Measurements from ENCODE around the gene LTBP4. TPM values are rescaled to one million over a fixed set of nuclear protein-coding genes. Genes with fewer than 3 reads are reported as not detected.

Gene LTBP4
- total and polyA plus RNA-seq, 2 donors (not counting 3 experiments of a cell fraction or from before 2014, with no cell fraction given): 25.9 to 38.0 TPM

DNA sequence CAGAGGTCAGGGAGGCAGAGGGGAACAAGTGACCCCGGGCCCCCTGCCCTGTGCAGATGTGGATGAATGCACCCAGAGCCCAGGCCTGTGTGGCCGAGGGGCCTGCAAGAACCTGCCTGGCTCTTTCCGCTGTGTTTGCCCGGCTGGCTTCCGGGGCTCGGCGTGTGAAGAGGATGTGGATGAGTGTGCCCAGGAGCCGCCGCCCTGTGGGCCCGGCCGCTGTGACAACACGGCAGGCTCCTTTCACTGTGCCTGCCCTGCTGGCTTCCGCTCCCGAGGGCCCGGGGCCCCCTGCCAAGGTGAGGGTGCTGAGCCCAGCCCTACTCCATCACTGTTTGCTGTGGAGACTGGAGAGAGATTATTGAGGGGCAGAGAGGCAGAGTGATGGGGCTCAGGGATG, 9.9 kb downstream of the LTBP4 start:
- TF ChIP-seq, protein P1, sequence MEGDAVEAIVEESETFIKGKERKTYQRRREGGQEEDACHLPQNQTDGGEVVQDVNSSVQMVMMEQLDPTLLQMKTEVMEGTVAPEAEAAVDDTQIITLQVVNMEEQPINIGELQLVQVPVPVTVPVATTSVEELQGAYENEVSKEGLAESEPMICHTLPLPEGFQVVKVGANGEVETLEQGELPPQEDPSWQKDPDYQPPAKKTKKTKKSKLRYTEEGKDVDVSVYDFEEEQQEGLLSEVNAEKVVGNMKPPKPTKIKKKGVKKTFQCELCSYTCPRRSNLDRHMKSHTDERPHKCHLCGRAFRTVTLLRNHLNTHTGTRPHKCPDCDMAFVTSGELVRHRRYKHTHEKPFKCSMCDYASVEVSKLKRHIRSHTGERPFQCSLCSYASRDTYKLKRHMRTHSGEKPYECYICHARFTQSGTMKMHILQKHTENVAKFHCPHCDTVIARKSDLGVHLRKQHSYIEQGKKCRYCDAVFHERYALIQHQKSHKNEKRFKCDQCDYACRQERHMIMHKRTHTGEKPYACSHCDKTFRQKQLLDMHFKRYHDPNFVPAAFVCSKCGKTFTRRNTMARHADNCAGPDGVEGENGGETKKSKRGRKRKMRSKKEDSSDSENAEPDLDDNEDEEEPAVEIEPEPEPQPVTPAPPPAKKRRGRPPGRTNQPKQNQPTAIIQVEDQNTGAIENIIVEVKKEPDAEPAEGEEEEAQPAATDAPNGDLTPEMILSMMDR (IDR thresholded peaks at IDR 0.05; ENCODE audit: extremely low read depth in 1 of 2, insufficient read depth in 1 of 2, low read depth in 1 of 2, low read length in 2 of 2): no peak
- no peak for TF ChIP-seq EZH2 (IDR thresholded peaks at IDR 0.05; ENCODE audit: borderline replicate concordance, low read depth, low read length, severe bottlenecking)
- TF ChIP-seq MYC (IDR thresholded peaks at IDR 0.05; ENCODE audit: low read depth, low read length): no peak
- Histone ChIP-seq H2AFZ (ENCODE audit: low read depth, low read length) (no peak overlapping the region), H3K4me3 (replicated peaks in 1 of 3; ENCODE audit: insufficient read depth in 1 of 3, low read depth in 1 of 3, low read length in 3 of 3) (no peak overlapping the region), H3K79me2 (ENCODE audit: control insufficient read depth, insufficient read depth, low read length) (no peaks in the 10 kb centered on the region), H3K27me3 (ENCODE audit: control insufficient read depth in 2 of 2, insufficient read depth in 2 of 2, low read length in 2 of 2) (no peaks in the 10 kb centered on the region), H3K4me2 (ENCODE audit: insufficient read depth, low read length) (no peak overlapping the region), H3K27ac (ENCODE audit: insufficient read depth, low read depth, low read length) (no peak overlapping the region), H3K36me3 (ENCODE audit: control insufficient read depth in 2 of 2, extremely low read depth in 1 of 2, insufficient read depth in 2 of 2, low read length in 2 of 2) (no peaks in the 10 kb centered on the region), H3K9me3 (replicated peaks; ENCODE audit: control insufficient read depth, insufficient read depth, low read length) (no peaks in the 10 kb centered on the region), H3K9me1 (replicated peaks; ENCODE audit: control insufficient read depth, extremely low read depth, insufficient read depth, low read length) (no peaks in the 10 kb centered on the region), H3K9ac (replicated peaks; ENCODE audit: extremely low read depth, insufficient read depth, low read length) (no peak overlapping the region), H3K4me1 (ENCODE audit: control insufficient read depth, extremely low read depth, insufficient read depth, low read length) (peaks cover 24% of the 10 kb centered on the region), H4K20me1 (replicated peaks; ENCODE audit: control insufficient read depth, extremely low read depth, insufficient read depth, low read length) (no peaks in the 10 kb centered on the region)
- no TSS peak for BruUV-seq (replicated peaks)
- POLR2A ChIA-PET: no interaction called here
- intact Hi-C loops (cut with micrococcal nuclease) (no loop called here), dilution Hi-C loops (cut with MboI; ENCODE audit: extremely low pct_ligation_motif_present, low sequenced_read_pairs) (no loop called here)
- DNase-seq (ENCODE audit: low read depth, low spot score) (no peak), FAIRE-seq (no peak)
- CTCF ChIA-PET: interaction anchor here (0.7 to 2.2 kb wide), 2 partner anchors 9 to 23 kb away, joined by 4 to 10 read pairs; no protein-coding TSS in a partner anchor

DNA sequence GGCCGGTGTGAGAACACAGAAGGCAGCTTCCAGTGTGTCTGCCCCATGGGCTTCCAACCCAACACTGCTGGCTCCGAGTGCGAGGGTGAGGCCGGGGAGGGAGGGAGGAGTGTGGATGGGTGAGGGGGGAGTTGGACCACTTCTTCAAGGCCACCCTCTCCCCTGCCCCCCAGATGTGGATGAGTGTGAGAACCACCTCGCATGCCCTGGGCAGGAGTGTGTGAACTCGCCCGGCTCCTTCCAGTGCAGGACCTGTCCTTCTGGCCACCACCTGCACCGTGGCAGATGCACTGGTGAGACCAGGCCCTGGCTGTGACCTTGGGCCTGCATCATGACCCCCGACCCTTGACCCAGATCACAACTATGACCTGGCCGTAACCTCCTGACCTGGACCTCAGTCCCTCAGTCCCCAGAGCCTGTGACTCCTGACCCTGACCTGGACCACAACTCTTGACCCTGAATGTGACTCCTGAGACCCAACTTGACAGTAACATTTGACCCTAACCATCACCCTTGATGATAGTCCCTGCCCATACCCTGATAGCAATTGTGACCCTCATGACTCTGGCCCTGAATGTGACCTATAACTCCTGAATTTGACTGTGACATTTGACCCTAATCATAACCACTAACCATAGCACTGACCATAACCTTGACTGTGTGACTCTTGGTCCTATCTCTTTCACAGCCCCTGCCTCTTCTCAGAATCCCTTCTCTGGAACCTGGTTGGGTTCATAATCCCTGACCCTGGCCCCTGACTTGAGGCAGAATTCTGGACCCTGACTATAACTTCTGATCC, 10.9 kb downstream of the LTBP4 start:
- H3K27ac ChIP-seq (ENCODE audit: insufficient read depth, low read depth, low read length): no peak overlapping the region
- dilution Hi-C loops (cut with MboI; ENCODE audit: extremely low pct_ligation_motif_present, low sequenced_read_pairs): no loop called here
- H4K20me1 ChIP-seq (replicated peaks; ENCODE audit: control insufficient read depth, extremely low read depth, insufficient read depth, low read length): no peaks in the 10 kb centered on the region
- ChIA-PET POLR2A (no interaction called here), CTCF (no interaction called here)
- H3K4me2 ChIP-seq (ENCODE audit: insufficient read depth, low read length): no peak overlapping the region
- H3K4me3 ChIP-seq (replicated peaks in 1 of 3; ENCODE audit: insufficient read depth in 1 of 3, low read depth in 1 of 3, low read length in 3 of 3): no peak overlapping the region
- no peaks in the 10 kb centered on the region for H3K36me3 ChIP-seq (ENCODE audit: control insufficient read depth in 2 of 2, extremely low read depth in 1 of 2, insufficient read depth in 2 of 2, low read length in 2 of 2)
- no peaks in the 10 kb centered on the region for H3K9me3 ChIP-seq (replicated peaks; ENCODE audit: control insufficient read depth, insufficient read depth, low read length)
- no peaks in the 10 kb centered on the region for H3K27me3 ChIP-seq (ENCODE audit: control insufficient read depth in 2 of 2, insufficient read depth in 2 of 2, low read length in 2 of 2)
- BruUV-seq (replicated peaks): no TSS peak
- intact Hi-C loops (cut with micrococcal nuclease): no loop called here
- FAIRE-seq (no peak), DNase-seq (ENCODE audit: low read depth, low spot score) (no peak)
- TF ChIP-seq MYC (IDR thresholded peaks at IDR 0.05; ENCODE audit: low read depth, low read length) (no peak), POLR2AphosphoS5 (IDR thresholded peaks at IDR 0.05; ENCODE audit: insufficient read depth, low read depth, low read length) (no peak), POLR2A (IDR thresholded peaks at IDR 0.05; ENCODE audit: low read depth, low read length) (no peak), FOS (IDR thresholded peaks at IDR 0.05; ENCODE audit: borderline replicate concordance, insufficient read depth, low read length) (no peak), JUN (IDR thresholded peaks at IDR 0.05; ENCODE audit: borderline replicate concordance, insufficient read depth, insufficient read length, low read depth) (no peak), EZH2 (IDR thresholded peaks at IDR 0.05; ENCODE audit: borderline replicate concordance, low read depth, low read length, severe bottlenecking) (no peak), GATA2 (IDR thresholded peaks at IDR 0.05; ENCODE audit: insufficient read depth, insufficient read length, low read depth, low read length) (no peak)
- TF ChIP-seq, protein P1 (IDR thresholded peaks at IDR 0.05; ENCODE audit: extremely low read depth in 1 of 2, insufficient read depth in 1 of 2, low read depth in 1 of 2, low read length in 2 of 2): no peak
- TF ChIP-seq, protein P2, sequence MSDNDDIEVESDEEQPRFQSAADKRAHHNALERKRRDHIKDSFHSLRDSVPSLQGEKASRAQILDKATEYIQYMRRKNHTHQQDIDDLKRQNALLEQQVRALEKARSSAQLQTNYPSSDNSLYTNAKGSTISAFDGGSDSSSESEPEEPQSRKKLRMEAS (IDR thresholded peaks at IDR 0.05; ENCODE audit: insufficient read depth, insufficient read length): no peak
- H3K4me1 ChIP-seq (ENCODE audit: control insufficient read depth, extremely low read depth, insufficient read depth, low read length): peaks cover 24% of the 10 kb centered on the region
- no peaks in the 10 kb centered on the region for H3K9me1 ChIP-seq (replicated peaks; ENCODE audit: control insufficient read depth, extremely low read depth, insufficient read depth, low read length)
- H2AFZ ChIP-seq (ENCODE audit: low read depth, low read length): no peak overlapping the region
- no peak overlapping the region for H3K9ac ChIP-seq (replicated peaks; ENCODE audit: extremely low read depth, insufficient read depth, low read length)
- H3K79me2 ChIP-seq (ENCODE audit: control insufficient read depth, insufficient read depth, low read length): no peaks in the 10 kb centered on the region

Measured in endothelial cell of umbilical vein (primary cell).